Stimulated activated naive B cell treated with anti-CD40 and anti-IgM and Interleukin-4, amounts not matched to agents 10 μg/mL and 1 μg/mL and 100 μg/mL, for 72 hours (primary cell): ENCODE measurements around the gene DCTN2.
"Not testable (repeated sequence)": the region's sequence is repeated elsewhere in the genome, so short reads cannot be mapped to it uniquely, and the experiment has no call there.

Experiments
- ATAC-seq, 2 donors: fragments of 150-1000 bp; cut with Tn5 transposase; replicated peaks; 2 replicates each; pipeline ENCODE4 v1.10.0; 2021; ENCODE audit warnings: moderate library complexity in 1 of 2
- DNase-seq: peaks from one replicate; pipeline ENCODE4 v3.0.0; 2021
- H3K27ac Mint-ChIP-seq: one replicate; pipeline ENCODE4 v1.8.0; 2022; ENCODE audit warnings: mild to moderate bottlenecking, mixed read lengths
- H3K27me3 Mint-ChIP-seq, 2 donors: one replicate each; pipeline ENCODE4 v1.8.0; 2022; ENCODE audit warnings: mixed read lengths in 2 of 2
- H3K36me3 Mint-ChIP-seq, 2 donors: one replicate each; pipeline ENCODE4 v1.8.0; 2022; ENCODE audit warnings: mixed read lengths in 2 of 2, mild to moderate bottlenecking in 1 of 2
- H3K4me1 Mint-ChIP-seq, 2 donors: one replicate each; pipeline ENCODE4 v1.8.0; 2022; ENCODE audit warnings: mixed read lengths in 2 of 2, mild to moderate bottlenecking in 1 of 2
- H3K4me3 Mint-ChIP-seq, 2 donors: one replicate each; pipeline ENCODE4 v1.8.0; 2022; ENCODE audit warnings: mild to moderate bottlenecking in 2 of 2, mixed read lengths in 2 of 2, moderate library complexity in 1 of 2
- H3K9me3 Mint-ChIP-seq, 2 donors: one replicate each; pipeline ENCODE4 v1.8.0; 2022; ENCODE audit warnings: mixed read lengths in 2 of 2, mild to moderate bottlenecking in 1 of 2

Gene DCTN2

DNA sequence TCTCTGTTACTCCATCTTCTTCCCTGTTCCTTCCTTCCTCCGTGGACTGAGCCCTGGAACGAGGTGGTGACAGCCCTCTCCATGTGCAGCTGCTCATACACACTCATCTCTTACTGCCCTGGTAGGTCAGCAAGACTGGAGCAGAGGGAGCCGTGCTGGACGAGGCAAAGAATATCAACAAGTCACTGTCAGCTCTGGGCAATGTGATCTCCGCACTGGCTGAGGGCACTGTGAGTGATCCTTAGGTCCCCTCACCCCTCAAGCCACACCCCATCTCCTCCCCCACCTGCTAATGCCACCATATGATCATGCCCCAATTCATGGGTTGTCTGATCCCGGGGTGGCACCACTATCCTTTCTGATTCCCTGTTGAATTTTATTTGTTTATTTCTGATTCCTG lies 21.8 kb upstream of the DCTN2 start:
- Mint-ChIP-seq H3K27me3 (peaks cover 40 to 42% of the 10 kb centered on the region in 2 donors), H3K4me1 (no peaks in the 10 kb centered on the region), H3K4me3 (no peak overlapping the region), H3K27ac (no peak overlapping the region), H3K9me3 (no peaks in the 10 kb centered on the region), H3K36me3 (peaks cover 0 to 6% of the 10 kb centered on the region in 2 donors)
- DNase-seq (no peak), ATAC-seq (no peak)

DNA sequence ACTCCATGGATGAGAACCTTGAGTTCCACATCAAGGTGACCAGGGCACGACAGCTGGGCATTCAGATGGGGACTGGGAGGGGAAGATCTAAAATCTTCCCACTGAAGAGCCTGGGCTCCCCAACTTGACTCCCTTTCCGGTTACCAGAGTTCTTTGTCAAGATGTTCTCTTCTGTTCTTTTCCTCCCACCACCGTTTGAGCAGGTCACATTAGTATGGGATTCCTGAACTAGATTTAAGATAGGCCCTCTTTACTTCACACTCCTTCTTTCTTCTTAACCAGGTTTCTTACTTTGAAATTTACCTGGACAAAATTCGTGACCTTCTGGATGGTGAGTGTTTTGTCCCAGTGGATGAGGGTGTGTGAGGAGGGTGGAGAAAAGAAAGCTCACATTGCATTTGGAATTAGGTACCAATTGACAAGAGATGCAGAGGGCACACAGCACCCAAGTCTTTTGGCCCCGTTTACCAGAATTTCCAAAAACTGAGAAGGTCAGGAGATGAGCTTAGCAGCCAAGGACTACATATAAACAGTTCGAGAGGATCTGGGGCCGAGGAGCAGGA lies 17.3 kb upstream of the DCTN2 start:
- H3K27ac Mint-ChIP-seq, result no peak overlapping the region
- no peaks in the 10 kb centered on the region for H3K9me3 Mint-ChIP-seq
- peaks cover 0 to 6% of the 10 kb centered on the region in 2 donors for H3K36me3 Mint-ChIP-seq
- H3K4me1 Mint-ChIP-seq, result no peaks in the 10 kb centered on the region
- ATAC-seq (no peak), DNase-seq (no peak)
- H3K4me3 Mint-ChIP-seq, result no peak overlapping the region
- peaks cover 40 to 47% of the 10 kb centered on the region in 2 donors for H3K27me3 Mint-ChIP-seq

DNA sequence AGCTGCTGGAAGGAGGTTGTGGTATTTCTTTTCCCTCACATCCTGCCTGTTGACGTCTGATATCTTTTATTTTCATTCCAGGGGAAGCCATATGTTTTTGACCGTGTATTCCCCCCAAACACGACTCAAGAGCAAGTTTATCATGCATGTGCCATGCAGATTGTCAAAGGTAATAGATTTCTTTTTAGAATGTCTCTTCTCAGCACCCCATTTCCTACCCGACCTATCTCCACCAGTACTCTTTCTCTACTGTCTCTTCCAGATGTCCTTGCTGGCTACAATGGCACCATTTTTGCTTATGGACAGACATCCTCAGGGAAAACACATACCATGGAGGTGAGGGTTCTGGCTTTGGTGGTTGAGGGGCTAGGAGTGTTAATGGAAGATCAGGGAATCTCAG lies 16.4 kb upstream of the DCTN2 start:
- no peaks in the 10 kb centered on the region for H3K9me3 Mint-ChIP-seq
- ATAC-seq (no peak), DNase-seq (no peak)
- no peaks in the 10 kb centered on the region for H3K4me1 Mint-ChIP-seq
- peaks cover 0 to 6% of the 10 kb centered on the region in 2 donors for H3K36me3 Mint-ChIP-seq
- no peak overlapping the region for H3K27ac Mint-ChIP-seq
- H3K4me3 Mint-ChIP-seq, result no peak overlapping the region
- peaks cover 31 to 38% of the 10 kb centered on the region in 2 donors for H3K27me3 Mint-ChIP-seq

DNA sequence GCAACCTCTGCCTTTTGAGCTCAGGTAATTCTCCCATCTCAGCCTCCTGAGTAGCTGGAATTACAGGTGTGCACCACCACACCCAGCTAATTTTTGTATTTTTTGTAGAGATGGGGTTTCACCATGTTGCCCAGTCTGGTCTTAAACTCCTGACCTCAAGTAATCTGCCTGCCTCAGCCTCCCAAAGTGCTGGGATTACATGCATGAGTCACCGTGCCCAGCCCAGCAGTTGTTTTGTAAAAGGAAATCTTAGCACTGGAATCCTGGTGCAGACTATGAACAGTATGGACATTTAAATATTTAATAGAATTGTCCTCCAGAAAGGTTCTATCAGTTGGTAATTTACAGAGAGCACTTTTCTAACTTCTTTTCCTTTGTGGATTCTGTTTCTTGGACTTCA lies 14.1 kb upstream of the DCTN2 start:
- not testable (repeated sequence) for ATAC-seq, DNase-seq, H3K4me1 Mint-ChIP-seq, H3K27ac Mint-ChIP-seq, H3K36me3 Mint-ChIP-seq, H3K4me3 Mint-ChIP-seq, H3K9me3 Mint-ChIP-seq
- peaks cover 27 to 38% of the 10 kb centered on the region in 2 donors for H3K27me3 Mint-ChIP-seq

DNA sequence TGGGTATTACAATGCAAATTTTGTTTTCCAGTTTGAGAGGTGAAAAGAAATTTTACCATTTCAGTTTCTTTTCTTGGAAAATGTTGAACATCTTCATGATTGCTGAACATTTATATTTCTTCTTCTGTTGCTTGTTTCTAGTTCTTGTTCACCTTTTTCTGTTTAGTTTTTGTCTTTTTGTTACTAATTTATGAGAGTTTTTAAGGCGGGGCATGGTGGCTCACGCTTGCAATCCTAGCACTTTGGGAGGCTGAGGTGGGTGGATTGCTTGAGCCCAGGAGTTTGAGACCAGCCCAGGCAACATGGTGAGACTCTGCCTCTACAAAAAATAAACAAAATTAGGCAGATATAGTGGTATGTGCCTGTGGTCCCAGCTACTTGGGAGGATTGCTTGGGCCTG lies 13.5 kb upstream of the DCTN2 start:
- Mint-ChIP-seq H3K4me1 (no peaks in the 10 kb centered on the region), H3K4me3 (no peak overlapping the region), H3K27me3 (peaks cover 27 to 38% of the 10 kb centered on the region in 2 donors), H3K36me3 (peaks cover 0 to 6% of the 10 kb centered on the region in 2 donors), H3K9me3 (no peaks in the 10 kb centered on the region), H3K27ac (no peak overlapping the region)
- ATAC-seq (no peak), DNase-seq (no peak)

DNA sequence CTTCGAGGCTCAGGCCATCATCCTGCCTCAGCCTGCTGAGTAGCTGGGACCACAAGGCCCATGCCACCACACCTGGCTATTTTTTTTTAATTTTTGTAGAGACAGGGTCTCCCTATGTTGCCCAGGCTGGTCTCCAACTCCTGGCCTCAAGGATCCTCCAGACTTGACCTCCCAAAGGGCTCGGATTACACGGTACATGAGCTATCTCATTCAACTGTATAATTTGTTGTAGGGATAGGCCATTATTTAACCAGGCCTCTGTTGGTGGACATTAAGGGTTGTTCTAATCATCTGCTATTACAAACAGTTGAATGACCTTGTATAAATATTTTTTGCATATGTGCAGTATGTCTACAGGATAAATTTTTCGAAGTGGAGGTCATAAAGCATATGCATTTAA lies 11.9 kb upstream of the DCTN2 start:
- Mint-ChIP-seq H3K4me1 (no peaks in the 10 kb centered on the region), H3K36me3 (no peaks in the 10 kb centered on the region), H3K4me3 (no peak overlapping the region), H3K27ac (no peak overlapping the region), H3K27me3 (peaks cover 17 to 30% of the 10 kb centered on the region in 2 donors), H3K9me3 (no peaks in the 10 kb centered on the region)
- ATAC-seq, result no peak
- no peak for DNase-seq

DNA sequence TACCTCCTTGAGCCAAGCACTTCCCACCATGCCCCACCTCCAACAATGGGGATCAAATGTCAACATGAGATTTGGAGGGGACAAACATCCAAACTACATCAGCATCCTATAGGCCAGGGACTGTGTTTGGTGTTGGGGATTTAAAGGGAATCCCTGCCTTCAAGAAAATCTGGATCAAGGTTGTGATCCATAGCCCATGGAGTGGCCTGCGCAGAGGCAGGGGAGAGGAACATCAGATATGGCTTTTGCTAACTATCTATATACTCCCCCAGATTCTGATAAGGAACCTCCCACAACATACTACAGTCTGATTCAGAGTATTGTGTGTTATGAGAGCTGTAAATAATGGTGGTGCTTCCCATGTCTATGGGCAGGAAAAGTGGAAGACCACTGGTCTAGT lies 7.9 kb upstream of the DCTN2 start:
- ATAC-seq, result no peak

DNA sequence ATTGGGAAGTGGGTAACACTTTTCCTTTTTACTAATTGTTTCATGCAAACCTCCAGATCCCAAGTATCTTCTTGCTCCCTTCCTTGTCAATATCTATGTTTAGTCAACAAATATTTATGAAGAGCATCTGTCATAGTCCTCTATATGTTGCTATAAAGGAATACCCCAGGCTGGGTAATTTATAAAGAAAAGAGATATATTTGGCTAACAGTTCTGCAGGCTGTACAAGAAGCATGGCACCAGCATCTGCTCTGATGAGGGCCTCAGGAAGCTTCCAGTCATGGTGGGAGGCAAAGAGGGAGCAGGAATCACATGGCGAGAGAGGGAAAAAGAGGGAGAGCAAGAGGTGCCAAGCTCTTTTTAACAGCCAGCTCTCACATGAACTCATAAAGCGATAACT lies 7.5 kb upstream of the DCTN2 start:
- H3K36me3 Mint-ChIP-seq, result no peaks in the 10 kb centered on the region
- ATAC-seq (no peak), DNase-seq (no peak)
- no peak overlapping the region for H3K4me3 Mint-ChIP-seq
- no peaks in the 10 kb centered on the region for H3K9me3 Mint-ChIP-seq
- H3K4me1 Mint-ChIP-seq, result peaks cover 8 to 14% of the 10 kb centered on the region in 2 donors
- H3K27ac Mint-ChIP-seq, result no peak overlapping the region
- H3K27me3 Mint-ChIP-seq, result peaks cover 25 to 37% of the 10 kb centered on the region in 2 donors

More for the DNA sequence above, 7.9 kb upstream of the DCTN2 start:
- Mint-ChIP-seq H3K36me3 (no peaks in the 10 kb centered on the region), H3K4me3 (no peak overlapping the region), H3K4me1 (peaks cover 6 to 10% of the 10 kb centered on the region in 2 donors), H3K27ac (no peak overlapping the region), H3K27me3 (peaks cover 21 to 36% of the 10 kb centered on the region in 2 donors), H3K9me3 (no peaks in the 10 kb centered on the region)
- DNase-seq, result no peak

DNA sequence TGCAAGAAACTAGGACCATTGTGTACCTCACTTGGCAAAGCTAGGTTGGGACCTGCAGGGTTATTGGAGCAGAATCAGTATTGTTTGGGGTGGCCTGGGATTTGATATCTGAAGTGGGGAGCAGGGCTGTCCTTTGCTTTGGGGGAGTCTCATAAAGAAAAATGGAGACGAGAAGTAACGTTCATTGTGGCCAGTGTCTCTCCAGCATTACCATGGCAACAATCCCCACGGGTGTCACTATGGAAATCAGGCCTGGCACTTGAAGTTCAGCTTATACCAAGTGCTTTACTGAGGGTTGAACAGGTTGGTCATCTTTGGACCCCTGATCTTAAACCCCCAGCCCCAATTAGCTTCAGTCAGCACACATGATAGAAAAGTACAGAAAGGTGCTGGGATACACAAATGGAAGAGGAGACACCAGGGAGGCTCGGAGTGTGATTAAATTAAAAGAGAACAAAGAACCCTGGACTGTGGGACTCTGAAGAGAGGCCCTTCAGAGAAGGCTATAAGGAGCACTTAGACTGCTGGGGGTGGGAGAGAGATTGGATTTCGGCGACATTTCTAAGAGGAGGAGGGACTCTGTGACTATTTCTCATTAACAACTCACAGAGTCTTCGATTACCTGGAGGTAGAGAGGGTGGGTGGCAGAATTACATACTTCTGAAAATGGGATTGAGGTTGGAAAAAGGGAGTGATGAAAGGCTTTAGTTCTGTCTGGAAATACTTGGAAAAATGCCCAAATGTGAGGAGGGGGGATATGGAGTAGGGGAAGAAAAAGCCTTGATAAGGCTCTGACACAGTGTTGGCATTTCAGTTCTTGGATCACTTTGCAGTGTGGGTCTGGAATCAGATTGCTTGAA lies 6.6 kb upstream of the DCTN2 start:
- no peaks in the 10 kb centered on the region for H3K36me3 Mint-ChIP-seq
- peaks cover 17 to 23% of the 10 kb centered on the region in 2 donors for H3K4me1 Mint-ChIP-seq
- H3K27me3 Mint-ChIP-seq, result peaks cover 34 to 43% of the 10 kb centered on the region in 2 donors
- H3K9me3 Mint-ChIP-seq, result no peaks in the 10 kb centered on the region
- no peak overlapping the region for H3K4me3 Mint-ChIP-seq
- ATAC-seq (no peak), DNase-seq (no peak)
- no peak overlapping the region for H3K27ac Mint-ChIP-seq

DNA sequence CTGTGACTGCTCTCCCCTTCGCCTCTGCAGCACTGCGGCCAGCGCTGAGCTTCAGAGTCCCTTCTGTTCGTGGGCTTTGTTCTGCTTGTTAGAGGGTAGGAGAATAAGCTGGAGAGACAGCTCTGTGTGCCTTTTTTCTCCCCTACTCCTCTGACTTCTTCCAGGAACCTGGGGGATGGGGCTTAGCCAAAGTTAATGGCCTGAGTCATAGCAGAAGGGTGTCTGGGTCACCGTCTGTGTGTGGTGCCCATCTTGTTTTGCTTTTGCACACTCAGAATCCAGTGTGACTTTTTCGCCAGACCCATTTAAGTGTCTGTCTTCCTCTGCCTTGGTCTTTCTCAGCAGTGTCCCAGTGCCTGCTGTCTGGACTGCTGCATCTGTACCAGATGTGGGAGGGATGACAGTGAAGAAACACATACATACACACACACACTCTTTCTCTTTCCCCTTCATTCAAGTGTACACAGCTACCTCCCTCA lies 5.9 kb upstream of the DCTN2 start:
- Mint-ChIP-seq H3K36me3 (no peaks in the 10 kb centered on the region), H3K4me1 (peaks cover 18 to 26% of the 10 kb centered on the region in 2 donors), H3K4me3 (no peak overlapping the region), H3K9me3 (no peaks in the 10 kb centered on the region), H3K27ac (no peak overlapping the region), H3K27me3 (peaks cover 36 to 44% of the 10 kb centered on the region in 2 donors)
- DNase-seq (no peak), ATAC-seq (no peak)

DNA sequence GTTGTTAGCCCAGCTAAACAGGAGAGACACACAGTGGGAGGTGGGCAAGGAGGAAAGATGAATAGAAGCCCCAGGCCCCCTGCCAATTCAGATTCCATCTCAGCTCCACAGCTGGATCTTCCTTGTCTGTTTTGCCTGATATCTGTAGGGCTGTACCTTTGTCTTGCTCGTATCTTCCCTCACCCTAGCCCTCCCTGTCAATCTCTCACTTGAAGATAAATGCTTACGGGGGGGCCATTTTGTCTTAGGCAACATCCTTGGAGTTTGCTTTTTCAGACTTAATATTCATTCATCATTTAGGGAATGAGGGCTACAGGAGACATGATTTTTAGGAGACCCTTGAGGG lies 5.3 kb upstream of the DCTN2 start:
- Mint-ChIP-seq H3K9me3 (no peaks in the 10 kb centered on the region), H3K27me3 (peaks cover 36 to 44% of the 10 kb centered on the region in 2 donors), H3K36me3 (no peaks in the 10 kb centered on the region), H3K4me3 (no peak overlapping the region), H3K4me1 (peaks cover 18 to 30% of the 10 kb centered on the region in 2 donors), H3K27ac (no peak overlapping the region)
- DNase-seq (no peak), ATAC-seq (no peak)

DNA sequence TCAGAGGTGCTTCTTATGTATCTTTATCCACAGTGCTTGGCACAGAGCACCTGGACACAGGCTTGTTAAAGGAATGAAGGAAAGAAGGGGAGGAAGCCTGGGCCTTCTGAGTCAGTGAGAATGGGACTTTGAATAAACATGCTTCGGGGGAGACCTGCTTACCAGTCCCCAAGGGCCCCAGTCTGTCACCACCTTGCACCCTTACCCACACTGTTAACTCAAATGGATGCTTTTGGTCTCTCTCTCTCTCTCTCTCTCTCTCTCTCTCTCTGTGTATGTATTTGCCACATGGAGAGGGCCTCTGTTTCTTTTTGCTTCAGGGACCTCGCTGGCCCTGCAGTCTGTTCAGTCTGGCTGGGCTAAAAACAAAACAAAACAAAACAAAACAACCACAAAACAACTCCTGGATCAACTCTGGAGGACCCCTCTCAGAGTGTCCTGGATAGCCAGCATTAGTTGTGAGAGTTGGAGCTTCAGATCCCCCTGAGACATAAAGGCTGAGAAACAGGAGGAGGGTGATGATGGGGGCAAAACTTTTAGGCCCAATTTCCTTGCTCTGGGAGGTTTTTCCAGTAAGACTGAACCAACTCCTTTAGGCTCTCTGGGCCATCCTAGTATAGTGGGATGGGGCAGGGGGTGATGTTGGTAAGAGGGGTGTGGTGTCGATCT lies 4.8 kb upstream of the DCTN2 start:
- H3K4me1 Mint-ChIP-seq, result peaks cover 18 to 33% of the 10 kb centered on the region in 2 donors
- H3K36me3 Mint-ChIP-seq, result no peaks in the 10 kb centered on the region
- ATAC-seq, result no peak
- H3K4me3 Mint-ChIP-seq, result no peak overlapping the region
- no peak overlapping the region for H3K27ac Mint-ChIP-seq
- no peak for DNase-seq
- H3K27me3 Mint-ChIP-seq, result peaks cover 36 to 42% of the 10 kb centered on the region in 2 donors
- no peaks in the 10 kb centered on the region for H3K9me3 Mint-ChIP-seq

DNA sequence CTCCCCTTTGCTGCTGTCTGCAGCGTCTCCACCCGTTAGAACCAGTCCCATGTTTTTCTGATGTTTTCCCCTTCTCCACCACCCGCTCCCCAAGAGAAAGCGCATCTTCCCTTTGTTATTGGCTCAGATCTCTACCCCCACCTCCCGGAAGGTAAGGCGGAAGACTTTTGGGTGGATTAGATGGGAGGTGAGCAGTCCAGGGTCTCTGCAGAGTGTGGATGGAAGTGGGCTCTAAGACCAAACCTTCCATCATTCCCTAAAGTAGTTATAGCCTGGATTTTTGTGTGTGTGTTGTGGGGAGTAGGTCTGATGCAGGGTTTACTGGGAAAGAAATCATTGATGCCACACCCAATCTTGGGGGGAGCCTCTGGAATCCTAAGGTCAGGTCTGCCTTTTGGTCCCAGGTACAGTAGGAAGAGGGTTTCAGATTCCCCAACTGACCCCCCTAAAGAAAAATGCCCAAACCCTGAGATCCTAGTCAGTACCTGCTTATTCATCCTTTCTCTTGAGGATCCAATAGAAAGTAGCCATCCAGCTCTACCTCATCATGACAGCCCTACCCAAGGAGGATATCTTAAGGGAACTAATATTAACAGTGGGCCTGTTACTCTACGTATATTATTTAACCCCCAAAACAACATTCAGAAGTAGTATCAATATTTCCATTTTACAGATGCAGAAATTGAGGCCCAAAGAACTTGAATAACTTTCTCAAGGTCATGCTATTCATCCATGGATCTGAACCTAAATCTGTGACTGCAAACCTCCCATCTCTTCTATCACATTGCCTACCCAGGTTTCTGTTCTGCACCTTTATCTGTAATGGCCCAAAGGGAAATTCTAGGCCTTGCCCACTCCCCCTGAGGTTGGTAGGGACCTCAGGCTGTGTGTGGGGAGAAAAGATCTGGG lies 3.9 kb upstream of the DCTN2 start:
- Mint-ChIP-seq H3K27me3 (peaks cover 36 to 38% of the 10 kb centered on the region in 2 donors), H3K4me3 (peak overlapping the region; percentile 85 to 89), H3K36me3 (peaks cover 3 to 8% of the 10 kb centered on the region in 2 donors), H3K4me1 (peaks cover 24 to 41% of the 10 kb centered on the region in 2 donors), H3K27ac (no peak overlapping the region), H3K9me3 (no peaks in the 10 kb centered on the region)
- DNase-seq, result no peak
- no peak for ATAC-seq
